ENCODE results near the gene PDZD2. TPM values are rescaled to one million over a fixed set of nuclear protein-coding genes. Genes with fewer than 3 reads are reported as not detected.

The PDZD2 gene
- total RNA-seq, 1 donor, result 0.36 TPM

GRCh38 chr5:31948006-31948405 is 309.1 kb downstream of the PDZD2 start:
- H3K9me3 ChIP-seq (ENCODE audit: low read depth, low read length), result no peaks in the 10 kb centered on the region
- peaks cover 4% of the 10 kb centered on the region for H3K4me1 ChIP-seq (ENCODE audit: insufficient read depth, low read length)
- peaks cover 42% of the 10 kb centered on the region for H3K27me3 ChIP-seq (ENCODE audit: insufficient read depth, low read length)
- H3K36me3 ChIP-seq (ENCODE audit: insufficient read depth, low read length), result no peaks in the 10 kb centered on the region
- TF ChIP-seq, protein P1, sequence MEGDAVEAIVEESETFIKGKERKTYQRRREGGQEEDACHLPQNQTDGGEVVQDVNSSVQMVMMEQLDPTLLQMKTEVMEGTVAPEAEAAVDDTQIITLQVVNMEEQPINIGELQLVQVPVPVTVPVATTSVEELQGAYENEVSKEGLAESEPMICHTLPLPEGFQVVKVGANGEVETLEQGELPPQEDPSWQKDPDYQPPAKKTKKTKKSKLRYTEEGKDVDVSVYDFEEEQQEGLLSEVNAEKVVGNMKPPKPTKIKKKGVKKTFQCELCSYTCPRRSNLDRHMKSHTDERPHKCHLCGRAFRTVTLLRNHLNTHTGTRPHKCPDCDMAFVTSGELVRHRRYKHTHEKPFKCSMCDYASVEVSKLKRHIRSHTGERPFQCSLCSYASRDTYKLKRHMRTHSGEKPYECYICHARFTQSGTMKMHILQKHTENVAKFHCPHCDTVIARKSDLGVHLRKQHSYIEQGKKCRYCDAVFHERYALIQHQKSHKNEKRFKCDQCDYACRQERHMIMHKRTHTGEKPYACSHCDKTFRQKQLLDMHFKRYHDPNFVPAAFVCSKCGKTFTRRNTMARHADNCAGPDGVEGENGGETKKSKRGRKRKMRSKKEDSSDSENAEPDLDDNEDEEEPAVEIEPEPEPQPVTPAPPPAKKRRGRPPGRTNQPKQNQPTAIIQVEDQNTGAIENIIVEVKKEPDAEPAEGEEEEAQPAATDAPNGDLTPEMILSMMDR (IDR thresholded peaks at IDR 0.05; ENCODE audit: extremely low read depth, low read depth, low read length), result no peak
- no peaks in the 10 kb centered on the region for H3K79me2 ChIP-seq (ENCODE audit: insufficient read depth, low read length)
- DNase-seq (ENCODE audit: insufficient read length, low spot score, missing footprints), result no peak
- no peak overlapping the region for H3K27ac ChIP-seq (ENCODE audit: low read depth, low read length)
- H4K20me1 ChIP-seq (ENCODE audit: insufficient read depth, low read length), result no peaks in the 10 kb centered on the region
- H3K4me3 ChIP-seq (ENCODE audit: insufficient read depth, low read length), result no peak overlapping the region
- no peak overlapping the region for H2AFZ ChIP-seq (ENCODE audit: low read length)
- H3K4me2 ChIP-seq (ENCODE audit: insufficient read depth, low read length), result no peak overlapping the region

- H3K9me3 ChIP-seq (ENCODE audit: low read depth, low read length), result no peaks in the 10 kb centered on the region
- peaks cover 11% of the 10 kb centered on the region for H3K4me1 ChIP-seq (ENCODE audit: insufficient read depth, low read length)
- no peak overlapping the region for H3K4me2 ChIP-seq (ENCODE audit: insufficient read depth, low read length)
- H2AFZ ChIP-seq (ENCODE audit: low read length), result no peak overlapping the region
- TF ChIP-seq, protein P1 (IDR thresholded peaks at IDR 0.05; ENCODE audit: extremely low read depth, low read depth, low read length), result no peak
- H4K20me1 ChIP-seq (ENCODE audit: insufficient read depth, low read length), result no peaks in the 10 kb centered on the region
- H3K36me3 ChIP-seq (ENCODE audit: insufficient read depth, low read length), result no peaks in the 10 kb centered on the region
- no peaks in the 10 kb centered on the region for H3K79me2 ChIP-seq (ENCODE audit: insufficient read depth, low read length)
- peaks cover 32% of the 10 kb centered on the region for H3K27me3 ChIP-seq (ENCODE audit: insufficient read depth, low read length)
- no peak overlapping the region for H3K27ac ChIP-seq (ENCODE audit: low read depth, low read length)
- H3K4me3 ChIP-seq (ENCODE audit: insufficient read depth, low read length), result no peak overlapping the region
- no peak for DNase-seq (ENCODE audit: insufficient read length, low spot score, missing footprints)
Observed at GRCh38 chr5:31952067-31952466, 313.1 kb downstream of the PDZD2 start.

GRCh38 chr5:31954091-31954490 is 315.2 kb downstream of the PDZD2 start:
- Histone ChIP-seq H4K20me1 (ENCODE audit: insufficient read depth, low read length) (no peaks in the 10 kb centered on the region), H3K4me1 (ENCODE audit: insufficient read depth, low read length) (peaks cover 11% of the 10 kb centered on the region), H3K36me3 (ENCODE audit: insufficient read depth, low read length) (no peaks in the 10 kb centered on the region), H3K79me2 (ENCODE audit: insufficient read depth, low read length) (no peaks in the 10 kb centered on the region), H2AFZ (ENCODE audit: low read length) (no peak overlapping the region), H3K4me3 (ENCODE audit: insufficient read depth, low read length) (no peak overlapping the region), H3K4me2 (ENCODE audit: insufficient read depth, low read length) (no peak overlapping the region), H3K27ac (ENCODE audit: low read depth, low read length) (no peak overlapping the region), H3K27me3 (ENCODE audit: insufficient read depth, low read length) (peaks cover 34% of the 10 kb centered on the region), H3K9me3 (ENCODE audit: low read depth, low read length) (no peaks in the 10 kb centered on the region)
- no peak for DNase-seq (ENCODE audit: insufficient read length, low spot score, missing footprints)
- TF ChIP-seq, protein P1 (IDR thresholded peaks at IDR 0.05; ENCODE audit: extremely low read depth, low read depth, low read length), result no peak

DNA sequence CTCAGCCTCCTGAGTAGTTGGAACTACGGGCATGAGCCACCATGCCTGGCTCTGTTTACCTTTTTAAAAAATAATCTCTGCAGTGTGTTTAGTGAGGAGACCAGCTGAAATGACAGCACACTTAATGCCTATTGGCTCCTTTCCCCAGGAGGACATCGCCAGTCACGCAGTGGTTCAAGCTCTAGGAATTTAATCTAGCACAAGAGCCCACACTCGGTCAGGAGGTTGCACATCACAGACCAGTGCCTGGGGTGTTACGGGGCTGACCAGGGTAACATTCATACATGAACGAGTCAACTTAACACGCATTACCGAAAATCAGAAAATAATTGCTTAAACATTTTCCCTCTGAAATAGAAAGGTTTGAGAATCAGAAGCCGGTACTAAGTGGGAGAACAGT is 318.2 kb downstream of the PDZD2 start:
- Histone ChIP-seq H3K4me3 (ENCODE audit: insufficient read depth, low read length) (no peak overlapping the region), H3K27ac (ENCODE audit: low read depth, low read length) (no peak overlapping the region), H3K36me3 (ENCODE audit: insufficient read depth, low read length) (no peaks in the 10 kb centered on the region), H3K4me2 (ENCODE audit: insufficient read depth, low read length) (no peak overlapping the region), H3K79me2 (ENCODE audit: insufficient read depth, low read length) (no peaks in the 10 kb centered on the region), H2AFZ (ENCODE audit: low read length) (no peak overlapping the region), H4K20me1 (ENCODE audit: insufficient read depth, low read length) (no peaks in the 10 kb centered on the region), H3K9me3 (ENCODE audit: low read depth, low read length) (no peaks in the 10 kb centered on the region), H3K27me3 (ENCODE audit: insufficient read depth, low read length) (peaks cover 43% of the 10 kb centered on the region), H3K4me1 (ENCODE audit: insufficient read depth, low read length) (peaks cover 9% of the 10 kb centered on the region)
- TF ChIP-seq, protein P1 (IDR thresholded peaks at IDR 0.05; ENCODE audit: extremely low read depth, low read depth, low read length), result no peak
- DNase-seq (ENCODE audit: insufficient read length, low spot score, missing footprints), result no peak
